GM18519 (cell line): ENCODE measurements around the gene PRSS2.
"Not testable (repeated sequence)": the region's sequence is repeated elsewhere in the genome, so short reads cannot be mapped to it uniquely, and the experiment has no call there.

Experiments used
- ATAC-seq: cut with Tn5 transposase; IDR thresholded peaks from one replicate; pipeline ENCODE4 v1.9.1; 2021; ENCODE audit warnings: mild to moderate bottlenecking, moderate library complexity; ENCODE audit not compliant: unreplicated experiment, low FRiP score

Gene PRSS2

DNA sequence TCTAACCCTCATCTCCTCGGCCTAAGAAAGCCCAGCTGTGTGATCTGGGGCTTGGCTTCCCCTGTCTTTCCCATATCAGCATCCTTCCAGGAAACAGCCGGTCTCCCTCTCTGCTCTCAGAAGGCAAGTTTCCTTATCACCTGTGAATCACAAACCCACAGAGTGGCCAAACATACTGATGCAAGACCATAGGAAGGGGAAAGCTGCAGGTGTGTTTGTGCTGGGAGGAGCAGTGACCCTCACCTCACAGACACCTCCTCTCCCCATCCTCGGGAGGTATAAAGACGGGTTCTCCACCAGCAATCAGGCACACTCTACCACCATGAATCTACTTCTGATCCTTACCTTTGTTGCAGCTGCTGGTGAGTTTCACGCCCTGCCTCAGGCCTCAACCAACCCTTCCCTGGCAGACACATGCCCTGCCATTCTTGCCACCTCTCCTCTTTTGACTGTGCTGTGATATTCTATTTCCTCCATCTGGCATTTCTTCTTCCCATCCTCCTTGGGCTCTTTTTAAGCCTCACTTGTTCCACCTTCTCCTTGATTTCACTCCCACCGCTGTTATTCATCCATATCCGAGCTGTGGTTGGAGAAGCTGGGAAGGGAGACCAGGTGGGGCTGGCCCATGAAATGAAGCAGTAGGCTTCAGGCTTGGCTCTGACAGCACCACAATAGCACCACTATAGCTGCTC is at the start of gene PRSS2:
TSS of gene PRSS2 (plus strand) at position 310 of the 692 bp plus-strand sequence. CDS start at position 323, 13 bp downstream.
- no peak for ATAC-seq

DNA sequence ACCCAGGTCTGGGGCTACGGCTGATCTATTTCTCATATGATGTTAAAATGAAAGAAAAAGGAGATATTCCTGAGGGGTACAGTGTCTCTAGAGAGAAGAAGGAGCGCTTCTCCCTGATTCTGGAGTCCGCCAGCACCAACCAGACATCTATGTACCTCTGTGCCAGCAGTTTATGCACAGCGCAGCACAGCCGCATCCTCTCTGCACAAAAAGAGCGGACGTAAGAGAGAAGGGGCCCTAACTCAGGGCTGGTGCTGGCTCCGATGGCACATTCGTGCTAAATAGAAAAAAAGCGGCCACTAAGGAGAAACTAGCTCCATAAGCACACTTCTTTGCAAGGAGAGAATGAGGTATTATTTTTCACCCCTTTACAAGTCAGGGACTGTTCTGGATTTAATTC is 49.8 kb upstream of the PRSS2 start:
- no peak for ATAC-seq

- no peak for ATAC-seq
Measured at GRCh38 chr7:142722248-142722794, 48.4 kb upstream of the PRSS2 start.

GRCh38 chr7:142733271-142733670 is 37.5 kb upstream of the PRSS2 start:
- peak; percentile 90 for ATAC-seq

- peak; percentile 90 for ATAC-seq
Measured at GRCh38 chr7:142739923-142740492, 30.8 kb upstream of the PRSS2 start.

- ATAC-seq = no peak
Measured at GRCh38 chr7:142740786-142741185, 30.0 kb upstream of the PRSS2 start.

DNA sequence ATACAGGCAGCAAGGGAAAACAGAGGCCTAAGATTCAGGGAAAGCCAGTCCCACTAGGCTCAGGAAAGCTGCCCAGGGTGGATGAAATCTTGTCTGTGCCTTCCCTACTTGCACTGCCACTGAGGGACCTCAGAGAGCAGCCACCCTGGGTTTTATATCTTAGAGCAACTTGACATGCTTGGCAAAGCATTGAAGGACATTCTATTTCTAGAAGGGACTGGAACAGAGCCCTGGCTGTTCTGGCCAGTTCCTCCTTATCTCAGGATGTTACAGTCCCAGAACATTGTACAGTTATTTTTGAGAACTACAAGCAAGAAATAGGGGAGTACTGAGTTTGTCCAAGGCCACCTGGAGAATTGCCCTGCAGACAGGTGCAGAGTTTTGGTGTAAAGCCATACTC is 28.8 kb upstream of the PRSS2 start:
- not testable (repeated sequence) for ATAC-seq

DNA sequence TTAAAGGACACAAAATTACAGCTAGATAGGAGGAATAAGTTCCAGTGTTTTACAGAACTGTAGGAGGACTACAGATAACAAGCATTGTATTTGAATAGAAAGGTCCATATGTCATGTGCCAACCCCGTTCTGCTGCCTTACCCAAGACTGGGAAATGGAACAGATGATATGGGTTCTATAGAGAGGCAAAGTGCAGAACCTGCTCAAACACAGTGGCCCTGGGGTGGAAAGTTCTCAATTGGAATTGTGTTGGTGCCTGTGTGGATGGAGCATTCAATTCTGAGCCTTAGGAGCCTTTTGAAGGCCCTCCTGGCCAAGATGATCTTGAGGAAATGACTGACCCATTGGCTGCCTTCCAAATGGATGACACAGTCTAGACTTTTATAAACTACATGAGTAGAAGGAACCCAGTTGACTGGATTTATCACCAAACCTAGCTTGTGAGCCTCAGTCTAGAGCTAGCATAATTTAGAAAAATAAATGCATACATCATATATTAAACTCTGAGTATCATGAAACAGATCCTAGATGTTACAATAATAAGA is 25.6 kb upstream of the PRSS2 start:
- ATAC-seq = no peak

GRCh38 chr7:142745745-142746144 is 25.0 kb upstream of the PRSS2 start:
- no peak for ATAC-seq

- no peak for ATAC-seq
Measured at GRCh38 chr7:142746264-142746663, 24.5 kb upstream of the PRSS2 start.

- not testable (repeated sequence) for ATAC-seq
Measured at GRCh38 chr7:142748410-142748809, 22.4 kb upstream of the PRSS2 start.

- ATAC-seq = no peak
Measured at GRCh38 chr7:142749218-142749993, 21.4 kb upstream of the PRSS2 start, which contains the start of gene PRSS1. Gene PRSS1, plus strand, starts transcription at chr7:142749472. Its CDS starts 13 bp downstream, at chr7:142749485.

GRCh38 chr7:142750321-142750938 is 20.3 kb upstream of the PRSS2 start:
- ATAC-seq = no peak

DNA sequence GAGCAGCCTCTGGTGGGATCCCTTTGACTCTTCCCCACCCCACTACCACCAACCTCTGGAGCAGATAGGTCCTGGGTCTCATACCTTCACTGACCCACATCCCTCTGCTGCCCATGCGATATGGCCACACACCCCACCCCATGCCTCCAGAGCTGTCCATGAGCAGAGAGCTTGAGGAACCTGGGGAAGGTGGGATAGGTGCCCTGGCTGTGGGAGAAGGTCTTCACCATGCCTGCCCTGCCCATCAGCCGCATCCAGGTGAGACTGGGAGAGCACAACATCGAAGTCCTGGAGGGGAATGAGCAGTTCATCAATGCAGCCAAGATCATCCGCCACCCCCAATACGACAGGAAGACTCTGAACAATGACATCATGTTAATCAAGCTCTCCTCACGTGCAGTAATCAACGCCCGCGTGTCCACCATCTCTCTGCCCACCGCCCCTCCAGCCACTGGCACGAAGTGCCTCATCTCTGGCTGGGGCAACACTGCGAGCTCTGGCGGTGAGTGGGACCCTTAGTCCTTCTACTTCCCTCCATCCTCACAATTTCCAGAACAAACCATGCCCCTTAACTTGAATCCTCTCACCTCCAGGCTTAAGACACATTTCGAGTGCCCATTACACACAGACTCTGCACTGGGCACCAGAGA is 19.1 kb upstream of the PRSS2 start:
- ATAC-seq = not testable (repeated sequence)

DNA sequence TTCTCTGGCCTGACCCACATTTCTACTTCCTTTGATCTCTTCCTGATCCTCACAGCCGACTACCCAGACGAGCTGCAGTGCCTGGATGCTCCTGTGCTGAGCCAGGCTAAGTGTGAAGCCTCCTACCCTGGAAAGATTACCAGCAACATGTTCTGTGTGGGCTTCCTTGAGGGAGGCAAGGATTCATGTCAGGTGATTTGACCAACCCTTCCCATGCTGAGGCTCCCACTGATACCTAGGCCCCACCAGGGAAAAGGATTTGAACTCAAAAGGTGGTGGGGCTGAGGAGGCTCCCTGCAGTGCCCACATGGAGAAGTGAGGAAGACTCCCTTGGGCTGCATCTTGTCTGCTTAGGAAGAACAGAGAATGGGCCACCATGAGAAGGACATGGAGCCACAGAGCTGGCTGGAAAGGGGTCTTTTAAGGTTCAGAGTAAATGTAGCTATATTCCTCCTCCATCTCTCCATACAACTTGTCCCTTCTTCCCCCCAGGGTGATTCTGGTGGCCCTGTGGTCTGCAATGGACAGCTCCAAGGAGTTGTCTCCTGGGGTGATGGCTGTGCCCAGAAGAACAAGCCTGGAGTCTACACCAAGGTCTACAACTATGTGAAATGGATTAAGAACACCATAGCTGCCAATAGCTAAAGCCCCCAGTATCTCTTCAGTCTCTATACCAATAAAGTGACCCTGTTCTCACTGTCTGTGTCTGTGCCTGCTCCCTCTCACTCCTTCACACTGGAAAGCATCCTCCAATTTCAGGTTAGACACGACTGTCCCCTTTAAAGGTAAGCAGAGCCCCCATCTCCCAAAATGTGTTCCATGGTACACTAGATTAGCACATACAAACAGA is 18.2 kb upstream of the PRSS2 start:
- ATAC-seq = no peak

- no peak for ATAC-seq
Measured at GRCh38 chr7:142753366-142753765, 17.4 kb upstream of the PRSS2 start.

GRCh38 chr7:142753925-142754491 is 16.8 kb upstream of the PRSS2 start:
- ATAC-seq = not testable (repeated sequence)

DNA sequence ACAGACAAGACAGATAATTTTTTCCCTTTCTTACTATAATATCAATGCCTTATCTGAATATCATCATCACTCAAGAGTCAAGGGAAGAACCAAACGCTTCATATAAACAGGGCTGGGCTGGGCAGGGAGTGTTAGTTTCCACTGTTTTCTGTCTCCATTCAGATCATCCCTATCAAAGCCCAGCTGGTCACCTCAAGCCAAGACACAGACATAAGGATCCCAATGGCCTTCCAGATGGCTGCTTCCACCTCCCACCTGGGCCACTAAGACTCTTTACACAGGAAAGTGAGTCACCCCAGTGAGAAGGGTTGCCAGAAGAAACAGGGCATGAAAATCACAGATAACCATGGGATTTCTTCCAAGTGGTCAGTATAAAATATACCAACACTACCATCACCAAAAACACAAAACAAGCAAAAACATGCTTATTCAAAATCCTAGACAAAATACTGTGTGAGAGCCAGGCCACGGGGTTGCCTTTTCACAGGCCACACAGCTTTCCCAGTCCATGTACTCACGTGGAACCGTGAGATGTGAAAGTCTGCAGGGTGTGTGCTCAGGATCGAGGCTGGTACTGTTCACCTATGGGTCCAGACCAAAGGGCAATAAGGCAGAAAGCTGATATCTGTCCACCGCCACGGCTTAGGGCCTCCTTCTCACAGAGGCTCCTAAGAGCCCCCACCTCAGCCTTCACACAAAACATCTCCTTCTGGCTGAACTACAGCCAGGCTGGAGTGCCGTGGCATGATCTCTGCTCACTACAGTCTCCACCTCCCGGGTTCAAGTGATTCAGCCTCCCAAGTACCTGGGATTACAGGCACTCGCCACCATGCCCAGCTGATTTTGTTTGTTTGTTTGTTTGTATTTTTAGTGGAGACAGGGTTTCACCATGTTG is 15.8 kb upstream of the PRSS2 start:
- ATAC-seq = no peak
